GM23338 (cell line): ENCODE results near the gene FAM110C.

ENCODE experiments used
- CREB1 ChIP-seq: fragments of 250-450 bp; sonication (Bioruptor Pico); IDR thresholded peaks from 2 replicates; pipeline ENCODE4 v1.5.0; 2020; ENCODE audit warnings: low read depth, mild to moderate bottlenecking, moderate library complexity
- CTCF ChIP-seq, 2 experiments: fragments of 200-600 bp in 1 of 2; sonication (generic) in 1 of 2; conservative IDR thresholded peaks; 2 replicates each; pipeline versions ENCODE4 v1.5.1 to v1.6.1; 2016 to 2017; ENCODE audit warnings: antibody characterized with exemption in 2 of 2, low read depth in 2 of 2, mild to moderate bottlenecking in 2 of 2, moderate library complexity in 1 of 2
- ETS1 ChIP-seq: IDR thresholded peaks from 2 replicates; pipeline ENCODE4 v1.6.1; 2016; ENCODE audit warnings: antibody characterized with exemption
- EZH2 ChIP-seq: fragments of 200-600 bp; sonication (generic); IDR thresholded peaks from one replicate; pipeline ENCODE4 v1.8.0; 2017; ENCODE audit warnings: antibody characterized with exemption, mild to moderate bottlenecking, low read depth; ENCODE audit not compliant: unreplicated experiment
- EZH2phosphoT487 ChIP-seq: fragments of 200-600 bp; sonication (generic); IDR thresholded peaks from one replicate; pipeline ENCODE4 v1.8.1; 2018; ENCODE audit warnings: antibody characterized with exemption; ENCODE audit not compliant: unreplicated experiment
- JUNB ChIP-seq: IDR thresholded peaks from one replicate; pipeline ENCODE4 v1.6.1; 2016; ENCODE audit warnings: antibody characterized with exemption; ENCODE audit not compliant: unreplicated experiment
- POLR2AphosphoS5 ChIP-seq: IDR thresholded peaks from 2 replicates; pipeline ENCODE4 v1.6.1; 2016; ENCODE audit warnings: antibody characterized with exemption, low read depth
- REST ChIP-seq: IDR thresholded peaks from one replicate; pipeline ENCODE4 v1.6.1; 2018; ENCODE audit warnings: antibody characterized with exemption; ENCODE audit not compliant: unreplicated experiment
- STAT1 ChIP-seq: IDR thresholded peaks from one replicate; pipeline ENCODE4 v1.6.1; 2016; ENCODE audit warnings: antibody characterized with exemption; ENCODE audit not compliant: unreplicated experiment
- ZNF462 ChIP-seq: fragments of 250-450 bp; sonication (Bioruptor Pico); IDR thresholded peaks from 2 replicates; pipeline ENCODE4 v1.5.0; 2020; ENCODE audit warnings: mild to moderate bottlenecking, moderate library complexity

GRCh38 chr2:33620-34019 lies 12.7 kb downstream of the FAM110C start:
- no peak for TF ChIP-seq CTCF (conservative IDR thresholded peaks at IDR 0.05; ENCODE audit: low read depth in 2 of 2)
- no peak for TF ChIP-seq POLR2AphosphoS5
- no peak for TF ChIP-seq REST
- TF ChIP-seq EZH2phosphoT487 = no peak
- TF ChIP-seq ETS1 = no peak
- no peak for TF ChIP-seq STAT1
- TF ChIP-seq CREB1 (CRISPR knock-in tag) = no peak
- no peak for TF ChIP-seq EZH2
- TF ChIP-seq JUNB = no peak
- no peak for TF ChIP-seq ZNF462
